Upper lobe of left lung (tissue), 6 donors: ENCODE results near the gene TSNAX. TPM values are rescaled to one million over a fixed set of nuclear protein-coding genes. Genes with fewer than 3 reads are reported as not detected.

Experiments
- ATAC-seq, 2 donors: fragments of 200-7000 bp; cut with Tn5 transposase; one replicate each; pipeline ENCODE4 v1.9.1; 2022; ENCODE audit warnings: mild to moderate bottlenecking in 2 of 2, moderate library complexity in 2 of 2; ENCODE audit not compliant: low FRiP score in 2 of 2
- DNase-seq, 2 donors: peaks; one replicate each; pipeline ENCODE4 v3.0.0-alpha.2; 2019 to 2020
- H3K27ac ChIP-seq, 4 donors: fragments of 200-600 bp; sonication (generic); one replicate each; pipeline ENCODE4 v1.5.1; 2016 to 2019
- H3K27me3 ChIP-seq, 4 donors: fragments of 200-600 bp; sonication (generic); one replicate each; pipeline ENCODE4 v1.5.1; 2017 to 2019
- H3K36me3 ChIP-seq, 4 donors: fragments of 200-600 bp; sonication (generic); one replicate each; pipeline ENCODE4 v1.5.1; 2016 to 2019
- H3K4me1 ChIP-seq, 4 donors: fragments of 200-600 bp; sonication (generic); one replicate each; pipeline ENCODE4 v1.5.1; 2018 to 2019
- H3K4me3 ChIP-seq, 4 donors: fragments of 200-600 bp; sonication (generic); one replicate each; pipeline ENCODE4 v1.5.1; 2017 to 2019; ENCODE audit warnings: mild to moderate bottlenecking in 2 of 4, moderate library complexity in 1 of 4
- H3K9me3 ChIP-seq, 4 donors: fragments of 200-600 bp; sonication (generic); one replicate each; pipeline ENCODE4 v1.5.1; 2018 to 2019
- CTCF ChIP-seq, 6 experiments: fragments of 450-650 bp in 4 of 6; fragments of 200-600 bp in 2 of 6; sonication (generic) in 2 of 6; IDR thresholded peaks; one replicate each; pipeline ENCODE4 v1.5.1; 2016 to 2019; ENCODE audit warnings: antibody characterized with exemption in 6 of 6
- EP300 ChIP-seq, 4 donors: sonication (generic); formaldehyde crosslinking; IDR thresholded peaks; one replicate each; pipeline ENCODE4 v1.5.1; 2017; ENCODE audit warnings: antibody characterized with exemption in 4 of 4, control low read depth in 2 of 4
- POLR2A ChIP-seq, 4 donors: fragments of 450-650 bp; IDR thresholded peaks; one replicate each; pipeline ENCODE4 v1.5.1; 2016 to 2017; ENCODE audit warnings: antibody characterized with exemption in 4 of 4, mild to moderate bottlenecking in 2 of 4
- POLR2AphosphoS5 ChIP-seq, 2 donors: sonication (generic); formaldehyde crosslinking; IDR thresholded peaks; one replicate each; pipeline ENCODE4 v1.5.1; 2017; ENCODE audit warnings: antibody characterized with exemption in 2 of 2
- WGBS, 2 donors: methylation state at CpG; one replicate each; pipeline ENCODE4 v1.1.5; 2017 to 2018; 5-methylcytosine and 5-hydroxymethylcytosine counted together
- total RNA-seq, 6 donors: library from RNA; depleted of rRNA in 4 of 6; stranded (reverse); fragments of >200 nt in 4 of 6; gene quantifications; one replicate each; pipeline versions ENCODE4 v1.1.0 to v1.2.1, GENCODE V29; 2016 to 2021
- donor health status: DM: no; HTN: no; CAD: no; lungs with moderate emphysema.
- donor health status: DM: no; HTN: yes; CAD: no; lungs with severe emphysema.

The TSNAX gene
- total RNA-seq, 6 donors from 2014 or later, result 6.3 to 39.7 (median 24.6) TPM

GRCh38 chr1:231576804-231577718, 48.6 kb downstream of the TSNAX start:
- WGBS, 2 donors, result 71 to 76% methylated on average over 11 of the region's 11 CpGs
- no peak overlapping the region for H3K4me3 ChIP-seq
- no peak for TF ChIP-seq POLR2AphosphoS5 (IDR thresholded peaks at IDR 0.05)
- TF ChIP-seq CTCF (IDR thresholded peaks at IDR 0.05), result no peak
- TF ChIP-seq EP300 (IDR thresholded peaks at IDR 0.05), result no peak
- no peak for TF ChIP-seq POLR2A (IDR thresholded peaks at IDR 0.05)
- DNase-seq (no peak), ATAC-seq (no peak)
- no peaks in the 10 kb centered on the region for H3K9me3 ChIP-seq
- H3K36me3 ChIP-seq, result no peaks in the 10 kb centered on the region
- H3K27me3 ChIP-seq, result no peaks in the 10 kb centered on the region
- no peak overlapping the region for H3K27ac ChIP-seq
- no peaks in the 10 kb centered on the region for H3K4me1 ChIP-seq

- H3K27me3 ChIP-seq, result no peaks in the 10 kb centered on the region
- WGBS, 2 donors, result 67 to 90% methylated on average over 1 of the region's 1 CpG
- H3K4me1 ChIP-seq, result no peaks in the 10 kb centered on the region
- no peak for DNase-seq
- H3K36me3 ChIP-seq, result no peaks in the 10 kb centered on the region
- H3K4me3 ChIP-seq, result no peak overlapping the region
- no peak for ATAC-seq
- H3K9me3 ChIP-seq, result no peaks in the 10 kb centered on the region
- TF ChIP-seq EP300 (IDR thresholded peaks at IDR 0.05) (no peak), POLR2A (IDR thresholded peaks at IDR 0.05) (no peak), CTCF (IDR thresholded peaks at IDR 0.05) (no peak), POLR2AphosphoS5 (IDR thresholded peaks at IDR 0.05) (no peak)
- H3K27ac ChIP-seq, result no peak overlapping the region
These were observed 52.4 kb downstream of the TSNAX start for GRCh38 chr1:231580874-231581273.

- Histone ChIP-seq H3K4me3 (no peak overlapping the region), H3K9me3 (no peaks in the 10 kb centered on the region), H3K36me3 (no peaks in the 10 kb centered on the region), H3K27me3 (no peaks in the 10 kb centered on the region), H3K27ac (no peak overlapping the region), H3K4me1 (no peaks in the 10 kb centered on the region)
- 84 to 95% methylated on average over 2 of the region's 2 CpGs for WGBS, 2 donors
- no peak for DNase-seq
- no peak for ATAC-seq
- TF ChIP-seq EP300 (IDR thresholded peaks at IDR 0.05) (no peak), POLR2AphosphoS5 (IDR thresholded peaks at IDR 0.05) (no peak), POLR2A (IDR thresholded peaks at IDR 0.05) (no peak), CTCF (IDR thresholded peaks at IDR 0.05) (no peak)
These were observed 53.4 kb downstream of the TSNAX start for GRCh38 chr1:231581859-231582258.

- Histone ChIP-seq H3K27me3 (no peaks in the 10 kb centered on the region), H3K9me3 (no peaks in the 10 kb centered on the region), H3K27ac (no peak overlapping the region), H3K36me3 (no peaks in the 10 kb centered on the region), H3K4me1 (no peaks in the 10 kb centered on the region), H3K4me3 (no peak overlapping the region)
- TF ChIP-seq POLR2A (IDR thresholded peaks at IDR 0.05), result no peak
- TF ChIP-seq CTCF (IDR thresholded peaks at IDR 0.05), result no peak
- no peak for TF ChIP-seq POLR2AphosphoS5 (IDR thresholded peaks at IDR 0.05)
- TF ChIP-seq EP300 (IDR thresholded peaks at IDR 0.05), result no peak
- 92 to 94% methylated on average over 6 of the region's 6 CpGs for WGBS, 2 donors
- no peak for DNase-seq
- ATAC-seq, result no peak
These were observed 54.9 kb downstream of the TSNAX start for GRCh38 chr1:231583376-231583775.

GRCh38 chr1:231584117-231584516, 55.6 kb downstream of the TSNAX start:
- H3K4me3 ChIP-seq, result no peak overlapping the region

More at GRCh38 chr1:231584117-231584516, 55.6 kb downstream of the TSNAX start:
- TF ChIP-seq CTCF (IDR thresholded peaks at IDR 0.05), result no peak
- TF ChIP-seq POLR2A (IDR thresholded peaks at IDR 0.05), result no peak
- TF ChIP-seq POLR2AphosphoS5 (IDR thresholded peaks at IDR 0.05), result no peak
- TF ChIP-seq EP300 (IDR thresholded peaks at IDR 0.05), result no peak
- H3K9me3 ChIP-seq, result no peaks in the 10 kb centered on the region
- H3K4me1 ChIP-seq, result no peaks in the 10 kb centered on the region
- no peaks in the 10 kb centered on the region for H3K27me3 ChIP-seq
- no peak overlapping the region for H3K27ac ChIP-seq
- 37 to 40% methylated on average over 3 of the region's 3 CpGs for WGBS, 2 donors
- DNase-seq, result no peak
- H3K36me3 ChIP-seq, result no peaks in the 10 kb centered on the region
- no peak for ATAC-seq
